HG03378 (cell line): ENCODE measurements around the gene OSBPL10.
"Not testable (repeated sequence)": the region's sequence is repeated elsewhere in the genome, so short reads cannot be mapped to it uniquely, and the experiment has no call there.

Source experiments
- ATAC-seq: cut with Tn5 transposase; IDR thresholded peaks from one replicate; pipeline ENCODE4 v1.9.1; 2021; ENCODE audit warnings: mild to moderate bottlenecking, moderate library complexity; ENCODE audit not compliant: unreplicated experiment

Gene OSBPL10

GRCh38 chr3:31981206-31982181 lies at the start of gene OSBPL10, which contains the start of gene ZNF860:
Gene OSBPL10 (minus strand): TSS chr3:31981262. CDS start chr3:31981179, 83 bp downstream.
Gene ZNF860 (plus strand): TSS chr3:31981750. CDS start chr3:31989080, 7,330 bp downstream.
- ATAC-seq, result no peak

GRCh38 chr3:32026593-32026992 lies 45.5 kb upstream of the OSBPL10 start:
- ATAC-seq, result no peak

- no peak for ATAC-seq
These were observed 41.9 kb upstream of the OSBPL10 start for GRCh38 chr3:32022947-32023346.

- ATAC-seq, result no peak
These were observed 40.7 kb upstream of the OSBPL10 start for GRCh38 chr3:32021748-32022147.

- no peak for ATAC-seq
These were observed 40.1 kb upstream of the OSBPL10 start for GRCh38 chr3:32021155-32021554.

- peak; percentile 66 for ATAC-seq
These were observed 37.9 kb upstream of the OSBPL10 start for GRCh38 chr3:32018757-32019564.

- no peak for ATAC-seq
These were observed 36.2 kb upstream of the OSBPL10 start for GRCh38 chr3:32017286-32017685.

- not testable (repeated sequence) for ATAC-seq
These were observed 34.6 kb upstream of the OSBPL10 start for GRCh38 chr3:32015638-32016037.

- ATAC-seq, result not testable (repeated sequence)
These were observed 29.6 kb upstream of the OSBPL10 start for GRCh38 chr3:32010699-32011098.

- no peak for ATAC-seq
These were observed 28.9 kb upstream of the OSBPL10 start for GRCh38 chr3:32009957-32010356.

GRCh38 chr3:32009101-32009500 lies 28.0 kb upstream of the OSBPL10 start:
- no peak for ATAC-seq

GRCh38 chr3:32004113-32004765 lies 23.2 kb upstream of the OSBPL10 start:
- ATAC-seq, result no peak

GRCh38 chr3:32003380-32003779 lies 22.3 kb upstream of the OSBPL10 start:
- no peak for ATAC-seq

GRCh38 chr3:32002561-32003368 lies 21.7 kb upstream of the OSBPL10 start:
- ATAC-seq, result no peak

GRCh38 chr3:32000877-32001276 lies 19.8 kb upstream of the OSBPL10 start:
- ATAC-seq, result no peak

- ATAC-seq, result no peak
These were observed 18.9 kb upstream of the OSBPL10 start for GRCh38 chr3:31999907-32000439.

- no peak for ATAC-seq
These were observed 16.4 kb upstream of the OSBPL10 start for GRCh38 chr3:31997500-31997899.

- no peak for ATAC-seq
These were observed 15.1 kb upstream of the OSBPL10 start for GRCh38 chr3:31996195-31996594.

- not testable (repeated sequence) for ATAC-seq
These were observed 14.0 kb upstream of the OSBPL10 start for GRCh38 chr3:31995026-31995425.

- no peak for ATAC-seq
These were observed 12.8 kb upstream of the OSBPL10 start for GRCh38 chr3:31993843-31994242.
